ENCODE results near the gene GP1BA.
A peak's percentile ranks its signal among the peaks of the same experiment; 100 is the strongest.

GP1BA gene

DNA sequence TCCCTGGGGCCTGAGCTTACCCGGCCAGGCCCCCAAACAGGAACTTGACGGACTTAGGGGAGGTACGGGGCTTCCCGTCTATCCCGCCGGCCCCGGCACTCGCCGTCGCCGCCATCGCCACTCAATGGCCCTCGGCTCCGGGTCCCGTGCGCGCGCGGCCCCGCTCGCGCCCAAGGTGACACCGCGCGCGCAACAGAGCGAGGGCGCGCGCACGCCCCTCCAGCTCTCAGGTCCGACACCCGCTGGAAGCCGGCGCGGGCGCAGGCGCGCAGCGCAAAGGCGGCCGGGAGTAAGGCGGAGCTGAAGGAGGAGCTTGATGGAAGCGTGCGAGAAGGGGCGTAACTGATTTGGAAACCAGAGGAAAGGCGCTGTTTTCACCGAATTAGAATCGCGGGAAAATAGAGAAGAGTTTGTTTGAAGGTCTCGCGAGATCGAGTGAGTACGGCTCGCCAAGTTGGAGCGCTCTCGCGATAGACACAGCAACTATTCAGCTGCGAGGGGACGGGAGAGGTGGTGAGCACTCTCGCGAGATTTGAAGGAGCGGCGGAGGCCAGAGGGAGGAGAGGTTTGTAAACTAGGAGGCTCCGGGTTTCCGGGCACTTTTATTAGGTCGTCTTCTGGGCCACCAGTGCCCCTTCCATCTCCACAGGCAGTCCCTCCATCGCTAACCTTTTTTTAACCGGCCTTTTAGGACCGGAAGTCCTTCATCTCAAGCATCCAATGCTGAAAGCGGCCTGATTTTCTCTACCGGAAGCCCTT lies 7.9 kb downstream of the GP1BA start, which contains the start of the genes RNF167 and SLC25A11:
Gene RNF167, plus strand, starts transcription at position 473 of the 759 bp plus-strand sequence. CDS start 642 bp downstream, outside the sequence.
Gene SLC25A11, minus strand, starts transcription at position 251 of the 759 bp plus-strand sequence. Its CDS starts 136 bp downstream, at position 115.
- POLR2A ChIA-PET = interaction anchor here (0.5 to 3.4 kb wide), 29 partner anchors 10 to 896 kb away, joined by 3 to 109 read pairs (median 4); partner anchors contain the start of genes CAMTA2, CHRNE, ENO3 and INCA1
- CTCF ChIA-PET = interaction anchor here (0.5 to 3.0 kb wide), 15 partner anchors 8 to 1060 kb away, joined by 3 to 20 read pairs (median 3); partner anchors contain the start of genes CHRNE and PFN1
- peaks cover 42 to 73% of the 10 kb centered on the region in 2 experiments for H3K36me3 ChIP-seq (ENCODE audit: control insufficient read depth in 2 of 2, insufficient read depth in 1 of 2, low read length in 2 of 2)
- peak within 1 kb of the TSS; percentile 87 for H3K4me3 ChIP-seq (ENCODE audit: low read depth, low read length)
- H3K9me3 ChIP-seq (ENCODE audit: control insufficient read depth, insufficient read depth, low read depth, low read length) = no peaks in the 10 kb centered on the region
- peak within 1 kb of the TSS; percentile 93 for H3K27ac ChIP-seq (ENCODE audit: extremely low read depth, low read depth, low read length)
- H3K4me1 ChIP-seq (ENCODE audit: control insufficient read depth, insufficient read depth, low read length) = peaks cover 9% of the 10 kb centered on the region
- TF ChIP-seq ZNF585B (tag by site-specific recombination; IDR thresholded peaks at IDR 0.05) = no peak
- TF ChIP-seq KLF1 (tag by site-specific recombination; IDR thresholded peaks at IDR 0.05) = 0 out of 2 replicates have a peak, but pooled peaks have one; percentile 22
- TF ChIP-seq ZNF133 (tag by site-specific recombination; IDR thresholded peaks at IDR 0.05) = no peak
- TF ChIP-seq, protein P1, sequence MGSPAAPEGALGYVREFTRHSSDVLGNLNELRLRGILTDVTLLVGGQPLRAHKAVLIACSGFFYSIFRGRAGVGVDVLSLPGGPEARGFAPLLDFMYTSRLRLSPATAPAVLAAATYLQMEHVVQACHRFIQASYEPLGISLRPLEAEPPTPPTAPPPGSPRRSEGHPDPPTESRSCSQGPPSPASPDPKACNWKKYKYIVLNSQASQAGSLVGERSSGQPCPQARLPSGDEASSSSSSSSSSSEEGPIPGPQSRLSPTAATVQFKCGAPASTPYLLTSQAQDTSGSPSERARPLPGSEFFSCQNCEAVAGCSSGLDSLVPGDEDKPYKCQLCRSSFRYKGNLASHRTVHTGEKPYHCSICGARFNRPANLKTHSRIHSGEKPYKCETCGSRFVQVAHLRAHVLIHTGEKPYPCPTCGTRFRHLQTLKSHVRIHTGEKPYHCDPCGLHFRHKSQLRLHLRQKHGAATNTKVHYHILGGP (tag by site-specific recombination; IDR thresholded peaks at IDR 0.05) = no peak
- TF ChIP-seq BCL11A (tag by site-specific recombination; IDR thresholded peaks at IDR 0.05; ENCODE audit: low read depth) = no peak
- peak; percentile 80 for TF ChIP-seq ZSCAN30 (tag by site-specific recombination; IDR thresholded peaks at IDR 0.05)
- no peak for TF ChIP-seq ZNF416 (tag by site-specific recombination; IDR thresholded peaks at IDR 0.05)
- TF ChIP-seq ZNF16 (tag by site-specific recombination; IDR thresholded peaks at IDR 0.05; ENCODE audit: low read depth) = no peak
- no peak for TF ChIP-seq ZNF626 (tag by site-specific recombination; IDR thresholded peaks at IDR 0.05)
- TF ChIP-seq IKZF3 (tag by site-specific recombination; IDR thresholded peaks at IDR 0.05) = no peak; the same call in 1 of the 2 replicates
- TF ChIP-seq ZNF785 (tag by site-specific recombination; IDR thresholded peaks at IDR 0.05) = no peak
- no peak for TF ChIP-seq ZNF707 (tag by site-specific recombination; IDR thresholded peaks at IDR 0.05)
- TF ChIP-seq ZNF37A (tag by site-specific recombination; IDR thresholded peaks at IDR 0.05) = no peak
- no peak for TF ChIP-seq ZNF701 (tag by site-specific recombination; IDR thresholded peaks at IDR 0.05)
- TF ChIP-seq KLF8 (tag by site-specific recombination; IDR thresholded peaks at IDR 0.05) = peak; percentile 95
- TF ChIP-seq GFI1B (tag by site-specific recombination; IDR thresholded peaks at IDR 0.05) = no peak
- TF ChIP-seq ZNF521 (tag by site-specific recombination; IDR thresholded peaks at IDR 0.05) = no peak
- TF ChIP-seq SP3 (tag by site-specific recombination; IDR thresholded peaks at IDR 0.05) = peak; percentile 94
- TF ChIP-seq, protein P2, sequence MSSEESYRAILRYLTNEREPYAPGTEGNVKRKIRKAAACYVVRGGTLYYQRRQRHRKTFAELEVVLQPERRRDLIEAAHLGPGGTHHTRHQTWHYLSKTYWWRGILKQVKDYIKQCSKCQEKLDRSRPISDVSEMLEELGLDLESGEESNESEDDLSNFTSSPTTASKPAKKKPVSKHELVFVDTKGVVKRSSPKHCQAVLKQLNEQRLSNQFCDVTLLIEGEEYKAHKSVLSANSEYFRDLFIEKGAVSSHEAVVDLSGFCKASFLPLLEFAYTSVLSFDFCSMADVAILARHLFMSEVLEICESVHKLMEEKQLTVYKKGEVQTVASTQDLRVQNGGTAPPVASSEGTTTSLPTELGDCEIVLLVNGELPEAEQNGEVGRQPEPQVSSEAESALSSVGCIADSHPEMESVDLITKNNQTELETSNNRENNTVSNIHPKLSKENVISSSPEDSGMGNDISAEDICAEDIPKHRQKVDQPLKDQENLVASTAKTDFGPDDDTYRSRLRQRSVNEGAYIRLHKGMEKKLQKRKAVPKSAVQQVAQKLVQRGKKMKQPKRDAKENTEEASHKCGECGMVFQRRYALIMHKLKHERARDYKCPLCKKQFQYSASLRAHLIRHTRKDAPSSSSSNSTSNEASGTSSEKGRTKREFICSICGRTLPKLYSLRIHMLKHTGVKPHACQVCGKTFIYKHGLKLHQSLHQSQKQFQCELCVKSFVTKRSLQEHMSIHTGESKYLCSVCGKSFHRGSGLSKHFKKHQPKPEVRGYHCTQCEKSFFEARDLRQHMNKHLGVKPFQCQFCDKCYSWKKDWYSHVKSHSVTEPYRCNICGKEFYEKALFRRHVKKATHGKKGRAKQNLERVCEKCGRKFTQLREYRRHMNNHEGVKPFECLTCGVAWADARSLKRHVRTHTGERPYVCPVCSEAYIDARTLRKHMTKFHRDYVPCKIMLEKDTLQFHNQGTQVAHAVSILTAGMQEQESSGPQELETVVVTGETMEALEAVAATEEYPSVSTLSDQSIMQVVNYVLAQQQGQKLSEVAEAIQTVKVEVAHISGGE (tag by site-specific recombination; conservative IDR thresholded peaks at IDR 0.05; ENCODE audit: low read depth) = no peak
- TF ChIP-seq ZSCAN4 (tag by site-specific recombination; IDR thresholded peaks at IDR 0.05) = no peak
- no peak for TF ChIP-seq ZNF132 (tag by site-specific recombination; IDR thresholded peaks at IDR 0.05; ENCODE audit: borderline replicate concordance)
- TF ChIP-seq, protein P3, sequence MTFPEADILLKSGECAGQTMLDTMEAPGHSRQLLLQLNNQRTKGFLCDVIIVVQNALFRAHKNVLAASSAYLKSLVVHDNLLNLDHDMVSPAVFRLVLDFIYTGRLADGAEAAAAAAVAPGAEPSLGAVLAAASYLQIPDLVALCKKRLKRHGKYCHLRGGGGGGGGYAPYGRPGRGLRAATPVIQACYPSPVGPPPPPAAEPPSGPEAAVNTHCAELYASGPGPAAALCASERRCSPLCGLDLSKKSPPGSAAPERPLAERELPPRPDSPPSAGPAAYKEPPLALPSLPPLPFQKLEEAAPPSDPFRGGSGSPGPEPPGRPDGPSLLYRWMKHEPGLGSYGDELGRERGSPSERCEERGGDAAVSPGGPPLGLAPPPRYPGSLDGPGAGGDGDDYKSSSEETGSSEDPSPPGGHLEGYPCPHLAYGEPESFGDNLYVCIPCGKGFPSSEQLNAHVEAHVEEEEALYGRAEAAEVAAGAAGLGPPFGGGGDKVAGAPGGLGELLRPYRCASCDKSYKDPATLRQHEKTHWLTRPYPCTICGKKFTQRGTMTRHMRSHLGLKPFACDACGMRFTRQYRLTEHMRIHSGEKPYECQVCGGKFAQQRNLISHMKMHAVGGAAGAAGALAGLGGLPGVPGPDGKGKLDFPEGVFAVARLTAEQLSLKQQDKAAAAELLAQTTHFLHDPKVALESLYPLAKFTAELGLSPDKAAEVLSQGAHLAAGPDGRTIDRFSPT (tag by site-specific recombination; IDR thresholded peaks at IDR 0.05) = no peak
- peak; percentile 67 for TF ChIP-seq ZNF629 (tag by site-specific recombination; IDR thresholded peaks at IDR 0.05)
- TF ChIP-seq ZNF423 (tag by site-specific recombination; IDR thresholded peaks at IDR 0.05) = no peak
- TF ChIP-seq, protein P4, sequence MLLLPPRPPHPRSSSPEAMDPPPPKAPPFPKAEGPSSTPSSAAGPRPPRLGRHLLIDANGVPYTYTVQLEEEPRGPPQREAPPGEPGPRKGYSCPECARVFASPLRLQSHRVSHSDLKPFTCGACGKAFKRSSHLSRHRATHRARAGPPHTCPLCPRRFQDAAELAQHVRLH (tag by site-specific recombination; IDR thresholded peaks at IDR 0.05) = peak; percentile 98
- TF ChIP-seq SETDB1 (IDR thresholded peaks at IDR 0.05; ENCODE audit: insufficient read length, low read length) = no peak
- peak; percentile 78 for TF ChIP-seq ZNF76 (tag by site-specific recombination; IDR thresholded peaks at IDR 0.05; ENCODE audit: borderline replicate concordance, low read depth)
- peak; percentile 26; the same call in 1 of the 2 replicates for TF ChIP-seq ZBTB21 (tag by site-specific recombination; IDR thresholded peaks at IDR 0.05)

All from HEK293 (cell line).